HTR-8/SVneo (cell line): ENCODE data around the gene MOGAT1.
"Not testable (repeated sequence)": the region's sequence is repeated elsewhere in the genome, so short reads cannot be mapped to it uniquely, and the experiment has no call there.

Experiments
- DNase-seq: peaks from one replicate; pipeline ENCODE4 v3.0.0; 2011; ENCODE audit warnings: low spot score, mixed read lengths; ENCODE audit not compliant: insufficient read length
- FAIRE-seq: peaks from 2 replicates; lab custom pipeline; 2011; peaks lifted over from hg19 to GRCh38; lab: Jason Lieb, UNC

MOGAT1 gene

GRCh38 chr2:222736924-222737323 lies 65.5 kb downstream of the MOGAT1 start:
- DNase-seq (no peak), FAIRE-seq (no peak)

- FAIRE-seq = no peak
- no peak for DNase-seq
Observed at GRCh38 chr2:222738312-222738711, 66.9 kb downstream of the MOGAT1 start.

GRCh38 chr2:222738809-222739208 lies 67.4 kb downstream of the MOGAT1 start:
- FAIRE-seq = no peak
- DNase-seq = no peak

GRCh38 chr2:222739939-222740338 lies 68.5 kb downstream of the MOGAT1 start:
- FAIRE-seq (no peak), DNase-seq (no peak)

GRCh38 chr2:222743251-222743812 lies 71.9 kb downstream of the MOGAT1 start:
- no peak for DNase-seq
- FAIRE-seq = no peak

- DNase-seq = no peak
- no peak for FAIRE-seq
Observed at GRCh38 chr2:222745836-222746559, 74.5 kb downstream of the MOGAT1 start.

- FAIRE-seq = no peak
- no peak for DNase-seq
Observed at GRCh38 chr2:222747526-222748160, 76.2 kb downstream of the MOGAT1 start.

GRCh38 chr2:222750533-222750932 lies 79.1 kb downstream of the MOGAT1 start:
- no peak for FAIRE-seq
- DNase-seq = no peak

GRCh38 chr2:222751238-222751637 lies 79.8 kb downstream of the MOGAT1 start:
- no peak for DNase-seq
- FAIRE-seq = no peak

- DNase-seq (no peak), FAIRE-seq (no peak)
Observed at GRCh38 chr2:222751821-222752719, 80.6 kb downstream of the MOGAT1 start.

GRCh38 chr2:222752746-222753145 lies 81.3 kb downstream of the MOGAT1 start:
- no peak for FAIRE-seq

GRCh38 chr2:222753251-222753824 lies 81.9 kb downstream of the MOGAT1 start:
- FAIRE-seq (no peak), DNase-seq (no peak)

More at GRCh38 chr2:222752746-222753145, 81.3 kb downstream of the MOGAT1 start:
- DNase-seq = no peak

- DNase-seq (no peak), FAIRE-seq (no peak)
Observed at GRCh38 chr2:222754324-222754930, 83.0 kb downstream of the MOGAT1 start.

GRCh38 chr2:222755593-222755992 lies 84.1 kb downstream of the MOGAT1 start:
- not testable (repeated sequence) for DNase-seq, FAIRE-seq

- peak; percentile 28 for FAIRE-seq
Observed at GRCh38 chr2:222756362-222756831, 84.9 kb downstream of the MOGAT1 start.

GRCh38 chr2:222756951-222757650 lies 85.6 kb downstream of the MOGAT1 start:
- FAIRE-seq (peak; percentile 83), DNase-seq (peak; percentile 80)

More at GRCh38 chr2:222756362-222756831, 84.9 kb downstream of the MOGAT1 start:
- no peak for DNase-seq
